HG02938 (cell line): Measurements from ENCODE around the gene HEBP1.

Experiments
- ATAC-seq: cut with Tn5 transposase; IDR thresholded peaks from one replicate; pipeline ENCODE4 v1.9.1; 2021; ENCODE audit warnings: mild to moderate bottlenecking, moderate library complexity; ENCODE audit not compliant: unreplicated experiment

Gene HEBP1

DNA sequence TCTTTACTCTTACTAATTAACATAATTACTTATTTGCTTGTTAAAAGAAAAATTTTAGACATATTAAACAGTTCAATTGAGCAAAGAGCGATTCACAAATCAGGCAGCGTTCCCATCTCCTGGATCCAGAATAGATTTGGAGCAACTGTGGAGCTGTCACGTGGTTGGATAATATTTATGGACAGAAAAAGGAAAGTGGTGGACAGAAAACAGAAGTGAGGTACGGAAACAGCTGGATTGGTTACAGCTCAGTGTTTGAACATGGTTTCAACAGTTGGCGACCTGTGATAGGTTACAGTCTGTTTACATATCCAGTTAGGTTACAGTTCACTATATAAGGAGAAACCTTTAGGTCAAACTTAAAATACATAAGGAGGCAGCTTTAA lies 24.5 kb upstream of the HEBP1 start:
- no peak for ATAC-seq

GRCh38 chr12:13023811-13024530 lies 23.9 kb upstream of the HEBP1 start:
- ATAC-seq, result no peak

- ATAC-seq, result no peak
Measured at GRCh38 chr12:13022851-13023271, 22.8 kb upstream of the HEBP1 start.

DNA sequence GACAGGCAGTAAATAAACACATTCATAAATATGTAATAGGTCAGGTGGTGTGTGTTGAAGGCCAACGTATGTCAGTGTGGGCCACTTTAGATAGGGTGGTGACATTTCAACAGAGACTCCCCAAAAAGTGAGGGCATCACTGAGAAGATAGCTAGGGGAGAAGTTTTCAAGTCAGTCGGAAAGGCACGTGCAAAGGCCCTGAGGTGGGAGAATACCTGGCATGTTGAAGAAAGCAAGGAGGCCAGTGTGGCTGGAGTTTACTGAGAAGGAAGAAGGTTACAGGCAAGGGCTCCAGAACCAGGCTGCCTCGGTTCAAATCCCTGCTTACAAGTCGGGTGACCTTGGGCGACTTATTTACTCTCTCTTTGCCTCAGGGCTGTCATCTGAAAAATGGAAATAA lies 11.0 kb upstream of the HEBP1 start:
- ATAC-seq, result no peak

- ATAC-seq, result no peak
Measured at GRCh38 chr12:13008741-13009380, 8.8 kb upstream of the HEBP1 start.

GRCh38 chr12:13007496-13008233 lies 7.6 kb upstream of the HEBP1 start:
- no peak for ATAC-seq

DNA sequence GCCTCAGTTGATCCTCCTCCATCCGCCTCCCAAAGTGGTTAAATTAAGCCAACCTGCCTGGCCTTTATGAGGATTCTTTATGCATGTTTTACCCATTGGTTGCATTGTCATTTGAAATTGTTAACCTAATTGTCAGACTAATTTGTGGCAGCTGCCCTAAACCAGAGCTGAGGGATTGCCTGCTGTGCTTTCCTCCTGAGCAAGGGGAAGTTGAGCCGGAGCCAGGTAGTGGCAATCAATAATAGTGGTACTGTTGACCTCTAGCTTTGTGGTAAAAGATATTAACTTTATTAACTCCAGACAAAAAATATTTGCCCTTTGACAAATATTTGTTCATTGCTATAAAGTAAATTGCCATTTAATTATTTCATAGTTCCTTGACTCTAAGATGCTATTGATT lies 5.6 kb upstream of the HEBP1 start:
- no peak for ATAC-seq

- no peak for ATAC-seq
Measured at GRCh38 chr12:13004986-13005385, 4.9 kb upstream of the HEBP1 start.

DNA sequence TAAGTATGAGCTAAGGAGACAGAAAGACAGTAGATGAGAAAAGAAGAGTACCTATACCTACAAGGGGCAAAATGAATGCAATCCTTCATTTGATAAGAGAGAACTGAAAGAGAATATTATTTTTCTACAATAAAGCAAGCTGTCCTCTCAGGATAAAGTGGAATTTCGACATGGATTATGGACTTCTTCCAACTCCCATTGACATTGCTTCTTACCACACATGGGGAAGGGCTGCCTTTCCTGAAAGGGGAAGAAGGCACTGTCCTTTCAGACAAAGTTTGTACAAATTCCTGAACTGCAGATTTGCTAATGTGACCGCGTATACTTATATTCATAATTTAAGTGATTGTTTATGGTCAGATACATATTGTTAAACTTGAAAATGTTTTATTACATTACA lies 4.3 kb upstream of the HEBP1 start:
- ATAC-seq, result no peak

GRCh38 chr12:13002301-13003097 lies 2.4 kb upstream of the HEBP1 start:
- ATAC-seq, result no peak

- no peak for ATAC-seq
Measured at GRCh38 chr12:13001775-13002040, 1.6 kb upstream of the HEBP1 start.

DNA sequence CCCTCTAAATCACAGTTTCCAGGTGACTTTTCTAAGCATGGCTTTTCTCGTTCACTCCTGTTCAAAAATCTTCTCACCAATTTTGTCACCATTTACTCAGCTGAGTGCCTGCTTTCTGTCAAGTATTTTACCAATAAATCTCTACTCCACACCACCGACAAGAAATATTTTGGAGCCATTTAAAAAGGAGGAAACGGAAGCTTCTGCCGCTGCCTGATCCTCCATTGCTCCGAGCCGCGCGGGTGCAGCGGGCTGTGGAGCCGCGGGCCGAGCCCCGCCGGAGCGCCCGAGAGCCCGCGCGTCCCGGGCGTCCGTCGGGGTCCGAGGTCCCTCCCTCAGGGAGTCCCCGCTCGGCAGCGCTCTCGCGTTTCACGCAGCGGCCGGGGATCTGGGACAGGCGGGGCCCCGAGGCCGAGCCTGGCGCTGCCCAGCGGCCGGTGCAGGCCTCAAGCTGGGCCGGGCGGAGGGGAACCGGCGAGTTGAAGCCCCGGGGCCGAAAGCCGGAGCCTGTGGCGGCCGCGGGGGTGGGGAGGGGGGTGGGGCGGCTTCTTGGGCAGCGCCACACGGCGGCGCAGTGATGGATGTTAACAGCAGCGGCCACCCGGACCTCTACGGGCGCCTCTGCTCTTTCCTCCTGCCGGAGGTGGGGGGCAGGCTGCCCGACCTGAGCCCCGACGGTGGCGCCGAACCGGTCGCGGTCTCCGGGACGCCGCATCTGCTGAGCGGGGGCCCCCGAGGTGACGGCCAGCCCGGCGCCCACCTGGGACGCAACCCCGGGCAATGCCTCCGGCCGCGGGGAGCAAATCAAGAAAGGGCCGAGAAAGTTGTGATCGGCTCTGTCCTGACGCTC lies 1.1 kb upstream of the HEBP1 start:
- peak; percentile 14 for ATAC-seq

GRCh38 chr12:13000616-13000924 lies 505 bp upstream of the HEBP1 start:
- ATAC-seq, result peak; percentile 23

GRCh38 chr12:12999271-12999958 lies 650 bp downstream of the HEBP1 start:
- no peak for ATAC-seq

GRCh38 chr12:12998248-12998647 lies 1.8 kb downstream of the HEBP1 start:
- no peak for ATAC-seq

GRCh38 chr12:12997734-12998133 lies 2.3 kb downstream of the HEBP1 start:
- ATAC-seq, result no peak

DNA sequence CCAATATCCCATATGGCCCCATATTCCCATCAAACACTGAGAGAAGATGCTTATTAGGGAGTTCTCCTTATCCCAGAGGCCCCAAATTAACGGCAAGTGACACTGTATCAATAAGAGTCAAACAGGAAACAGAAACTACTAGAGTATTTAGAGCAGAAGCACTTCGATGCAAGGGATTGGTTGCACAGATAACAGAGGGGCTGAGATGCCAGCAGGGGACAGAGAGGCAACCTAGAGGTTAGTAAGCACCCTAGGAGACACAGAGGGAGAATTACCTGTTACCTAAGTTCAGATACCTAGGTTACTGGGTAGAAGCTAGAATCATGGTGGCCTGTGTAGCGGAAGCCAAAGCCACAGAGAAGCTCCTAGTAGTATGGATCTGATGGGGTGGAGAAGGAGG lies 2.9 kb downstream of the HEBP1 start:
- no peak for ATAC-seq

- no peak for ATAC-seq
Measured at GRCh38 chr12:12996209-12996608, 3.9 kb downstream of the HEBP1 start.

DNA sequence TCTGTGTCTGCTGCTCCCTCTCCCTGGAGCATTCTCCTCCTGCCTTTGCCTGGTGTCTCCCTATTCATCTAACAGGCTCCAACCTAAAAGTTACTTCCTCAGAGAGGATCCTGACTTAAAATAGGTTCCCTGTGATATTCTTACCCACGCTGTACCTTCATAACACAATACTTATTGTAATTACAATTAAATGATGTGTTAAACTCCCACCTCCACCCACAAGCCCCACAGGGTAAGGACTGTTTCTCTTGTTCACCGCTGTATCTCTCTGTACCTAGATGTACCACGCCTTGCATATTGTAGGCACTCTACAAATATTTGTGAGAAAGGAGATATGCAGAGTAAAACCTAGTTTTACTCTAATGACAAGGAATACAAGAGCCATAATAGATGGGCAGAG lies 5.0 kb downstream of the HEBP1 start:
- no peak for ATAC-seq

GRCh38 chr12:12993367-12993766 lies 6.7 kb downstream of the HEBP1 start:
- ATAC-seq, result no peak
